ENCODE measurements around the gene EOGT.

EOGT gene

DNA sequence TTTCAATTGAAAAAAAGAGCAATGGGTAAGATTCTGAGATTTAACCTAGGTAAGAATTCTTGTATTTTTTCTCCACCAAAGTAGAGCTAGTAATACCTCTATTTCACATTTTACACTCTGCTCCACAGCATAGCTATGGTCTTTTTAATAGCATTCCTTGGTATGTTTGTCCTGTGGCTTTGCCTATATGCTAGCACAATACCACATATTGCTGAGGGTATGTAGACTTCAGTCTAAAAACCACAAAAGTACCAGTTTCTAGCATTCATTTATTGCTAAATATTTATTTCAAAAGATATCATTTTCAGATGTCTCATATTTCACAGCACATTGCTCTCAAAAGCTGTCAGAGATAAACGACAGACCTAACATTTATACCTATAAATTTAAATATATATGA, 18.2 kb upstream of the EOGT start:
- Histone ChIP-seq H3K23ac (ENCODE audit: low read length) (no peak overlapping the region), H3K79me1 (ENCODE audit: low read length) (no peaks in the 10 kb centered on the region), H3K4me3 (ENCODE audit: low read length) (no peak overlapping the region), H3K79me2 (ENCODE audit: control insufficient read depth, insufficient read depth, low read length) (no peaks in the 10 kb centered on the region), H3K27me3 (ENCODE audit: insufficient read depth, low read length, poor library complexity) (no peaks in the 10 kb centered on the region), H3K27ac (ENCODE audit: low read depth, low read length) (no peak overlapping the region), H2AK5ac (ENCODE audit: low read length) (no peak overlapping the region), H2BK5ac (ENCODE audit: low read length) (no peak overlapping the region), H3K56ac (ENCODE audit: low read length) (no peak overlapping the region), H3K4ac (ENCODE audit: low read depth, low read length) (no peak overlapping the region), H2BK15ac (replicated peaks; ENCODE audit: low read depth) (no peak overlapping the region), H3K36me3 (ENCODE audit: control insufficient read depth, insufficient read depth, low read length) (no peaks in the 10 kb centered on the region), H2BK120ac (ENCODE audit: low read depth, low read length) (no peak overlapping the region), H3K4me1 (ENCODE audit: control insufficient read depth, low read depth, low read length) (no peaks in the 10 kb centered on the region), H4K5ac (ENCODE audit: low read length) (no peak overlapping the region), H3K18ac (ENCODE audit: low read length) (no peak overlapping the region), H3K4me2 (ENCODE audit: low read length) (no peak overlapping the region), H4K8ac (ENCODE audit: low read depth, low read length) (no peak overlapping the region), H3K9ac (ENCODE audit: low read length) (no peak overlapping the region)
- DNase-seq: no peak
- WGBS (ENCODE audit: extremely low coverage, insufficient coverage, low lambda C conversion rate): no CpG with 5 or more reads among the region's 1 CpG

DNA sequence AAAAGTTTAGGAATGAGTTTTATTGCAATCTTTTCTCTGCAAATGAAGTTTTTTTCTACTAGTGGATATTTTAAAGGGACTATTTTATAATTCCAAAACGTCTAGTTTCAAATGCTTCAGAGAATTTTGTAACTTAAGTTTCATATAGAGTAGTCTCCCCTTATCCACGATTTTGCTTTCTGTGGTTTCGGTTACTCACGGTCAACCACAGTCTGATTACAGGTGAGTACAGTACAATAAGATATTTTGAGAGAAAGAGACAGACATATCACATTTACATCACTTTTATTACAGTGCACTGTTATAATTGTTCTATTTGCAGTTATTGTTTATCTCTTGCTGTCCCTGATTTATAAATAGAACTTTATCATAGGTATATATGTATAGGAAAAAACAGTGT, 7.4 kb upstream of the EOGT start:
- H3K56ac ChIP-seq (ENCODE audit: low read length): no peak overlapping the region
- H3K79me1 ChIP-seq (ENCODE audit: low read length): no peaks in the 10 kb centered on the region
- H4K8ac ChIP-seq (ENCODE audit: low read depth, low read length): no peak overlapping the region
- no peak overlapping the region for H3K27ac ChIP-seq (ENCODE audit: low read depth, low read length)
- no peak overlapping the region for H3K18ac ChIP-seq (ENCODE audit: low read length)
- WGBS (ENCODE audit: extremely low coverage, insufficient coverage, low lambda C conversion rate): no CpG with 5 or more reads among the region's 4 CpGs
- H3K4me3 ChIP-seq (ENCODE audit: low read length): no peak overlapping the region
- DNase-seq: no peak
- H2AK5ac ChIP-seq (ENCODE audit: low read length): no peak overlapping the region
- H3K9ac ChIP-seq (ENCODE audit: low read length): no peak overlapping the region
- H3K36me3 ChIP-seq (ENCODE audit: control insufficient read depth, insufficient read depth, low read length): peaks cover 2% of the 10 kb centered on the region
- H3K23ac ChIP-seq (ENCODE audit: low read length): no peak overlapping the region
- H3K4ac ChIP-seq (ENCODE audit: low read depth, low read length): no peak overlapping the region
- no peak overlapping the region for H3K4me2 ChIP-seq (ENCODE audit: low read length)
- no peak overlapping the region for H2BK120ac ChIP-seq (ENCODE audit: low read depth, low read length)
- no peaks in the 10 kb centered on the region for H3K79me2 ChIP-seq (ENCODE audit: control insufficient read depth, insufficient read depth, low read length)
- H2BK5ac ChIP-seq (ENCODE audit: low read length): no peak overlapping the region
- H2BK15ac ChIP-seq (replicated peaks; ENCODE audit: low read depth): no peak overlapping the region
- no peak overlapping the region for H4K5ac ChIP-seq (ENCODE audit: low read length)
- no peaks in the 10 kb centered on the region for H3K4me1 ChIP-seq (ENCODE audit: control insufficient read depth, low read depth, low read length)
- no peaks in the 10 kb centered on the region for H3K27me3 ChIP-seq (ENCODE audit: insufficient read depth, low read length, poor library complexity)

DNA sequence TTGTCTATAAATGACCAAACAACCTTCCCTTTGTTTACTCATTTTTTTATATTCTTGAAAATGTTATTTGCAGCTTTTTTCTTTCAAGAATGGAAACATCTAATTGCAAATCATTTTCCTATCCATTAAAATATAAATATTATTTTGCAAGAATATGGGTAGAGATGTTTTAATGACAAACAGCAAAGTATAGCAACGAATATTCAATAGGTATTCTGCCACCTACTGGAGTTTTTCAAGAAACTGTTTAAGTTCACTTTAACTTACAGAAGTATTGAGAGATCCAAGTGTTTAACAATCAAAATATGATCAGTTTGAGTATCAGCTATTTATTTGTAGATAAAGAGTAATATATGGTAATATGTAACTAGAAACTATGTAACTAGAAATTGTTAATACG, 6.9 kb upstream of the EOGT start:
- H3K18ac ChIP-seq (ENCODE audit: low read length): no peak overlapping the region
- no peak overlapping the region for H3K4ac ChIP-seq (ENCODE audit: low read depth, low read length)
- H3K36me3 ChIP-seq (ENCODE audit: control insufficient read depth, insufficient read depth, low read length): peaks cover 2% of the 10 kb centered on the region
- H2BK120ac ChIP-seq (ENCODE audit: low read depth, low read length): no peak overlapping the region
- no peak overlapping the region for H4K5ac ChIP-seq (ENCODE audit: low read length)
- no peak overlapping the region for H2BK15ac ChIP-seq (replicated peaks; ENCODE audit: low read depth)
- H3K23ac ChIP-seq (ENCODE audit: low read length): no peak overlapping the region
- no peaks in the 10 kb centered on the region for H3K79me2 ChIP-seq (ENCODE audit: control insufficient read depth, insufficient read depth, low read length)
- no peak overlapping the region for H3K9ac ChIP-seq (ENCODE audit: low read length)
- H4K8ac ChIP-seq (ENCODE audit: low read depth, low read length): no peak overlapping the region
- no peak overlapping the region for H2AK5ac ChIP-seq (ENCODE audit: low read length)
- WGBS (ENCODE audit: extremely low coverage, insufficient coverage, low lambda C conversion rate): 96% methylated on average over 1 of the region's 2 CpGs
- no peak overlapping the region for H3K56ac ChIP-seq (ENCODE audit: low read length)
- H3K27ac ChIP-seq (ENCODE audit: low read depth, low read length): no peak overlapping the region
- no peak for DNase-seq
- H3K4me3 ChIP-seq (ENCODE audit: low read length): no peak overlapping the region
- no peaks in the 10 kb centered on the region for H3K4me1 ChIP-seq (ENCODE audit: control insufficient read depth, low read depth, low read length)
- H3K27me3 ChIP-seq (ENCODE audit: insufficient read depth, low read length, poor library complexity): no peaks in the 10 kb centered on the region
- no peaks in the 10 kb centered on the region for H3K79me1 ChIP-seq (ENCODE audit: low read length)
- no peak overlapping the region for H3K4me2 ChIP-seq (ENCODE audit: low read length)
- no peak overlapping the region for H2BK5ac ChIP-seq (ENCODE audit: low read length)

DNA sequence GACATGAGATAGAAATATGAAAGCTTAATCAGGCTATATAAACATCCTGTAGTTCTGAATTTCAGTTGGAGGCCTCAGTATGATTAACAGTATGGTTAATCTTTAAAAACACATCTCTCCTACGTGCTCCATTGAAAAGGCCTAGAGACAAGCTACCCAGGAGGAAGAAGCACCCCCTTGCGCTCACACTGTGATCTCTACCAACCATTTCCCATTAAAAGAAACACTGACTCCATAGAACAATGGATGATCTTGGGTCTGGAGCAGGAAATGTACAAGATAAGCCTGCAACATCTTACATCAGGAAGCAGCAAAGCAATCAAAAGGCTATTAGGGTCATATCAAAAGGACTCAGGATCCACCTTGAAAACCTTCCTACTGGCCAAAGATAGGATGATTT, 3.4 kb upstream of the EOGT start:
- Histone ChIP-seq H4K8ac (ENCODE audit: low read depth, low read length) (no peak overlapping the region), H2BK120ac (ENCODE audit: low read depth, low read length) (no peak overlapping the region), H3K27me3 (ENCODE audit: insufficient read depth, low read length, poor library complexity) (no peaks in the 10 kb centered on the region), H2AK5ac (ENCODE audit: low read length) (no peak overlapping the region), H2BK5ac (ENCODE audit: low read length) (no peak overlapping the region), H3K23ac (ENCODE audit: low read length) (no peak overlapping the region), H3K79me1 (ENCODE audit: low read length) (peaks cover 2% of the 10 kb centered on the region), H3K18ac (ENCODE audit: low read length) (no peak overlapping the region), H3K4me3 (ENCODE audit: low read length) (no peak overlapping the region), H3K9ac (ENCODE audit: low read length) (no peak overlapping the region), H3K36me3 (ENCODE audit: control insufficient read depth, insufficient read depth, low read length) (no peaks in the 10 kb centered on the region), H3K4ac (ENCODE audit: low read depth, low read length) (no peak overlapping the region), H3K27ac (ENCODE audit: low read depth, low read length) (no peak overlapping the region), H3K4me2 (ENCODE audit: low read length) (no peak overlapping the region), H3K79me2 (ENCODE audit: control insufficient read depth, insufficient read depth, low read length) (no peaks in the 10 kb centered on the region), H3K56ac (ENCODE audit: low read length) (no peak overlapping the region), H3K4me1 (ENCODE audit: control insufficient read depth, low read depth, low read length) (peaks cover 5% of the 10 kb centered on the region), H4K5ac (ENCODE audit: low read length) (no peak overlapping the region), H2BK15ac (replicated peaks; ENCODE audit: low read depth) (no peak overlapping the region)
- WGBS (ENCODE audit: extremely low coverage, insufficient coverage, low lambda C conversion rate): no CpG with 5 or more reads among the region's 2 CpGs
- DNase-seq: no peak

DNA sequence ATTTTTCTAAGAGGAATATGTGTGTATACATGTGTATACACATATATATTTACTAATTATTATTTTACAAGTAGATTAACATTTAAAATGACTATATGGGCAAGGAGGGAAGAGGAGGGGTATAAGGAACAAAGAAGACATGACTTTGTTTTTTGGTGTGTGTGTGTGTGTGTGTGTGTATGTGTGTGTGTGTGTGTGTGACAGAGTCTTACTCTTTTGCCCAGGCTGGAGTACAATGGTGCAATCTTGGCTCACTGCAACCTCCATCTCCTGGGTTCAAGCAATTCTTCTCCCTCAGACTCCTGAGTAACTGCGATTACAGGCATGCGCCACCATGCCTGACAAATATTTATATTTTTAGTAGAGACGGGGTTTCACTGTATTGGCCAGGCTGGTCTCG, 2.6 kb upstream of the EOGT start:
- no peak overlapping the region for H3K18ac ChIP-seq (ENCODE audit: low read length)
- peaks cover 5% of the 10 kb centered on the region for H3K4me1 ChIP-seq (ENCODE audit: control insufficient read depth, low read depth, low read length)
- H3K56ac ChIP-seq (ENCODE audit: low read length): no peak overlapping the region
- no CpG with 5 or more reads among the region's 4 CpGs for WGBS (ENCODE audit: extremely low coverage, insufficient coverage, low lambda C conversion rate)
- no peak for DNase-seq
- H3K79me1 ChIP-seq (ENCODE audit: low read length): peaks cover 2% of the 10 kb centered on the region
- H2BK15ac ChIP-seq (replicated peaks; ENCODE audit: low read depth): no peak overlapping the region
- no peak overlapping the region for H3K4me3 ChIP-seq (ENCODE audit: low read length)
- no peak overlapping the region for H2AK5ac ChIP-seq (ENCODE audit: low read length)
- no peak overlapping the region for H3K23ac ChIP-seq (ENCODE audit: low read length)
- no peak overlapping the region for H3K9ac ChIP-seq (ENCODE audit: low read length)
- H3K27ac ChIP-seq (ENCODE audit: low read depth, low read length): no peak overlapping the region
- no peak overlapping the region for H2BK120ac ChIP-seq (ENCODE audit: low read depth, low read length)
- no peak overlapping the region for H3K4ac ChIP-seq (ENCODE audit: low read depth, low read length)
- H3K36me3 ChIP-seq (ENCODE audit: control insufficient read depth, insufficient read depth, low read length): no peaks in the 10 kb centered on the region
- no peak overlapping the region for H4K8ac ChIP-seq (ENCODE audit: low read depth, low read length)
- no peak overlapping the region for H4K5ac ChIP-seq (ENCODE audit: low read length)
- H3K79me2 ChIP-seq (ENCODE audit: control insufficient read depth, insufficient read depth, low read length): no peaks in the 10 kb centered on the region
- H2BK5ac ChIP-seq (ENCODE audit: low read length): no peak overlapping the region
- H3K4me2 ChIP-seq (ENCODE audit: low read length): no peak overlapping the region
- H3K27me3 ChIP-seq (ENCODE audit: insufficient read depth, low read length, poor library complexity): no peaks in the 10 kb centered on the region

DNA sequence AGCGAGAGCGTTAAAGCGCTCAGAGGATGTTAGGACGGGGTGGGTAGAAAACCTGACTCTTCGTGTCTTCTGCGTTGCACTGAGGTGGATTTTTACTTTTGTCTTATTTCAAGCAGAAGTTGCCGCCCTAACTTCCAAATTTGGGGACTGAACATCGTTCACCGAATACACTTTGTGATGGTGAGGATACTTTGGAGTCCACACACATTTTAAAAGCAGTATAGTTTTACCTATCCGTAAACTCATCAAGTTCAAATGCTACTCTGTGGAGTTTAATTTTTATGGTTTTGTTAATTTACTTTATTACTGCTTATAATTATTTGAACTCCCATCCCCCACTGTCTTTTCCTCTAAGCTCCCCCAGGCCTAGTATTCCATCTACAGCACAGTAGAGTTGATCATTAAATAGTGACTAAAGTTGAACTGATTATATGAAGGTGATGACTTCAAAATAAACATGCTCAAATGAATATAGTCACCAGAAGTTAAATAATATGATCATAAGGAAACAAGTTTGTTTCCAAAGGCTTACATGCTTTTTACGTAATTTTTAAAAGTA, 617 bp upstream of the EOGT start:
- Histone ChIP-seq H2AK5ac (ENCODE audit: low read length) (no peak overlapping the region), H3K18ac (ENCODE audit: low read length) (peak overlapping the region; percentile 20), H2BK15ac (replicated peaks; ENCODE audit: low read depth) (no peak overlapping the region), H3K4me2 (ENCODE audit: low read length) (peak overlapping the region; percentile 65), H4K5ac (ENCODE audit: low read length) (peak overlapping the region; percentile 23), H3K27me3 (ENCODE audit: insufficient read depth, low read length, poor library complexity) (no peaks in the 10 kb centered on the region), H2BK120ac (ENCODE audit: low read depth, low read length) (no peak overlapping the region), H2BK5ac (ENCODE audit: low read length) (no peak overlapping the region), H3K23ac (ENCODE audit: low read length) (peak overlapping the region; percentile 55), H3K27ac (ENCODE audit: low read depth, low read length) (peak overlapping the region; percentile 41), H3K79me1 (ENCODE audit: low read length) (peaks cover 2% of the 10 kb centered on the region), H3K4me3 (ENCODE audit: low read length) (peak overlapping the region; percentile 26), H3K36me3 (ENCODE audit: control insufficient read depth, insufficient read depth, low read length) (no peaks in the 10 kb centered on the region), H3K4ac (ENCODE audit: low read depth, low read length) (peak overlapping the region; percentile 20), H3K4me1 (ENCODE audit: control insufficient read depth, low read depth, low read length) (peaks cover 11% of the 10 kb centered on the region), H3K56ac (ENCODE audit: low read length) (peak overlapping the region; percentile 97), H3K79me2 (ENCODE audit: control insufficient read depth, insufficient read depth, low read length) (no peaks in the 10 kb centered on the region), H3K9ac (ENCODE audit: low read length) (peak overlapping the region; percentile 83), H4K8ac (ENCODE audit: low read depth, low read length) (no peak overlapping the region)
- DNase-seq: no peak
- no CpG with 5 or more reads among the region's 11 CpGs for WGBS (ENCODE audit: extremely low coverage, insufficient coverage, low lambda C conversion rate)

Data from mesendoderm (in vitro differentiated cells).